Endothelial cell of umbilical vein (primary cell): ENCODE measurements around the gene EIF2B4. TPM values are rescaled to one million over a fixed set of nuclear protein-coding genes. Genes with fewer than 3 reads are reported as not detected.

ENCODE experiments used
- BruUV-seq: library from RNA; stranded (reverse); fragments of 400-500 nt; replicated peaks from 2 replicates; lab custom pipeline; 2021; lab: Mats Ljungman, UMichigan
- CTCF ChIA-PET: fragments of 300-600, 350-600 bp; sonication (Branson Sonifier 250); formaldehyde crosslinking; loops from one replicate; lab custom pipeline; 2021; ENCODE audit warnings: antibody characterized with exemption, inconsistent platforms; lab: Charles Lee
- POLR2A ChIA-PET: fragments of 300-600, 350-600 bp; sonication (Branson Sonifier 250); formaldehyde crosslinking; loops from one replicate; lab custom pipeline; 2021; ENCODE audit warnings: antibody characterized with exemption, inconsistent platforms; lab: Charles Lee
- DNase-seq: peaks from one replicate; pipeline ENCODE4 v3.0.0-alpha.2; 2011; ENCODE audit warnings: low read depth, low spot score
- FAIRE-seq: peaks from 2 replicates; lab custom pipeline; 2011; peaks lifted over from hg19 to GRCh38; lab: Jason Lieb, UNC
- H2AFZ ChIP-seq: 2 replicates; pipeline ENCODE4 v1.6.0; 2012; ENCODE audit warnings: low read depth, low read length, control low read depth, inconsistent platforms
- H3K27ac ChIP-seq: 2 replicates; pipeline ENCODE4 v1.5.1; 2011; ENCODE audit warnings: low read depth, mild to moderate bottlenecking, control low read depth, low read length, moderate library complexity; ENCODE audit not compliant: insufficient read depth
- H3K27me3 ChIP-seq, 2 experiments: 2 replicates each; pipeline versions ENCODE4 v1.6.0 to v1.6.1; 2011; ENCODE audit warnings: low read length in 2 of 2, mixed read lengths in 1 of 2; ENCODE audit not compliant: control insufficient read depth in 2 of 2, insufficient read depth in 2 of 2
- H3K36me3 ChIP-seq, 2 experiments: 2 replicates in 1 of 2; 3 replicates in 1 of 2; pipeline ENCODE4 v1.5.1; 2011; ENCODE audit warnings: low read length in 2 of 2, mild to moderate bottlenecking in 1 of 2, moderate library complexity in 1 of 2; ENCODE audit not compliant: control insufficient read depth in 2 of 2, insufficient read depth in 2 of 2; ENCODE audit errors: extremely low read depth in 1 of 2
- H3K4me1 ChIP-seq: 3 replicates; pipeline ENCODE4 v1.5.1; 2011; ENCODE audit warnings: mild to moderate bottlenecking, low read length; ENCODE audit not compliant: control insufficient read depth, insufficient read depth; ENCODE audit errors: extremely low read depth
- H3K4me2 ChIP-seq: 2 replicates; pipeline ENCODE4 v1.6.1; 2011; ENCODE audit warnings: low read length, control low read depth, mixed read lengths; ENCODE audit not compliant: insufficient read depth
- H3K4me3 ChIP-seq, 3 experiments: fragments of 200-600 bp in 1 of 3; sonication (generic), shearing (Covaris generic) in 1 of 3; replicated peaks in 1 of 3; 2 replicates each; pipeline ENCODE4 v1.5.1; 2011 to 2016; ENCODE audit warnings: control low read depth in 3 of 3, low read length in 3 of 3, mild to moderate bottlenecking in 2 of 3, inconsistent platforms in 1 of 3, low read depth in 1 of 3, moderate library complexity in 1 of 3; ENCODE audit not compliant: insufficient read depth in 1 of 3
- H3K79me2 ChIP-seq: 2 replicates; pipeline ENCODE4 v1.6.0; 2012; ENCODE audit warnings: low read length, inconsistent platforms; ENCODE audit not compliant: control insufficient read depth, insufficient read depth
- H3K9ac ChIP-seq: replicated peaks from 2 replicates; pipeline ENCODE3; 2011; ENCODE audit warnings: low read length, control low read depth; ENCODE audit not compliant: insufficient read depth; ENCODE audit errors: extremely low read depth
- H3K9me1 ChIP-seq: replicated peaks from 3 replicates; pipeline ENCODE4 v1.6.0; 2011; ENCODE audit warnings: mild to moderate bottlenecking, low read length; ENCODE audit not compliant: control insufficient read depth, insufficient read depth; ENCODE audit errors: extremely low read depth
- H3K9me3 ChIP-seq: replicated peaks from 2 replicates; pipeline ENCODE4 v1.5.1; 2012; ENCODE audit warnings: low read length, inconsistent platforms; ENCODE audit not compliant: control insufficient read depth, insufficient read depth
- H4K20me1 ChIP-seq: replicated peaks from 2 replicates; pipeline ENCODE3; 2011; ENCODE audit warnings: mild to moderate bottlenecking, low read length; ENCODE audit not compliant: control insufficient read depth, insufficient read depth; ENCODE audit errors: extremely low read depth
- CTCF ChIP-seq, 2 donors: IDR thresholded peaks; 1 replicate in 1 of 2; 2 replicates in 1 of 2; pipeline ENCODE4 v1.5.1; 2011; ENCODE audit warnings: low read length in 2 of 2, mild to moderate bottlenecking in 2 of 2, moderate library complexity in 2 of 2, control low read depth in 1 of 2, inconsistent platforms in 1 of 2, low read depth in 1 of 2; ENCODE audit not compliant: insufficient read depth in 1 of 2; ENCODE audit errors: extremely low read depth in 1 of 2
- GATA2 ChIP-seq: IDR thresholded peaks from 2 replicates; pipeline ENCODE4 v1.7.0; 2011; ENCODE audit warnings: low read depth, mild to moderate bottlenecking, moderate library complexity, mixed read lengths, low read length; ENCODE audit not compliant: insufficient read length, insufficient read depth
- MAX ChIP-seq: IDR thresholded peaks from 2 replicates; pipeline ENCODE4 v1.6.1; 2011; ENCODE audit not compliant: insufficient read depth, insufficient read length
- MYC ChIP-seq: IDR thresholded peaks from one replicate; pipeline ENCODE4 v1.6.1; 2011; ENCODE audit warnings: mild to moderate bottlenecking, low read depth, low read length
- POLR2A ChIP-seq: IDR thresholded peaks from 2 replicates; pipeline ENCODE4 v1.6.1; 2012; ENCODE audit warnings: low read depth, mild to moderate bottlenecking, control low read depth, low read length
- POLR2AphosphoS5 ChIP-seq: IDR thresholded peaks from 2 replicates; pipeline ENCODE4 v1.6.1; 2012; ENCODE audit warnings: low read depth, mild to moderate bottlenecking, control low read depth, low read length, moderate library complexity; ENCODE audit not compliant: insufficient read depth
- dilution Hi-C: fragments of 300-500 bp; cut with MboI; formaldehyde crosslinking; loops from one replicate; pipeline ENCODE4 v1.15.0; 2019; ENCODE audit warnings: low sequenced_read_pairs; ENCODE audit not compliant: extremely low pct_ligation_motif_present
- intact Hi-C: fragments of 100-400 bp; cut with micrococcal nuclease; formaldehyde crosslinking; loops from one replicate; pipeline ENCODE4 v1.10.0; 2022
- polyA plus RNA-seq, 4 experiments: library from polyadenylated mRNA; depleted of rRNA in 3 of 4; stranded (reverse) in 3 of 4; unstranded in 1 of 4; fragments of >200 nt; gene quantifications; 2 replicates each; pipeline versions ENCODE4 v1.2.1 to v1.2.3, GENCODE V29; 2011 to 2012; ENCODE audit warnings: missing spikeins in 1 of 4
- total RNA-seq: library from RNA; stranded (reverse); gene quantifications from 2 replicates; pipeline ENCODE4 v1.2.3, GENCODE V29; 2021

Gene EIF2B4
- total and polyA plus RNA-seq, 2 donors (not counting 3 experiments of a cell fraction or from before 2014, with no cell fraction given): 43.7 to 63.2 TPM

GRCh38 chr2:27393225-27393624 is 23.1 kb upstream of the EIF2B4 start:
- H4K20me1 ChIP-seq: peaks cover 2% of the 10 kb centered on the region
- no peak overlapping the region for H3K4me2 ChIP-seq
- dilution Hi-C loops (no loop called here), intact Hi-C loops (no loop called here)
- DNase-seq (no peak), FAIRE-seq (no peak)
- no peak for TF ChIP-seq MYC
- TF ChIP-seq GATA2: no peak
- no peak for TF ChIP-seq POLR2A
- no peak for TF ChIP-seq CTCF (IDR thresholded peaks at IDR 0.05; ENCODE audit: extremely low read depth in 1 of 2, insufficient read depth in 1 of 2, low read depth in 1 of 2, low read length in 2 of 2)
- TF ChIP-seq POLR2AphosphoS5: no peak
- no peak for TF ChIP-seq MAX
- H3K9me1 ChIP-seq: no peaks in the 10 kb centered on the region
- BruUV-seq: no TSS peak
- no peak overlapping the region for H3K27ac ChIP-seq
- peaks cover 2 to 4% of the 10 kb centered on the region in 2 experiments for H3K36me3 ChIP-seq
- H3K4me3 ChIP-seq: no peak overlapping the region
- CTCF ChIA-PET: no interaction called here
- no peak overlapping the region for H3K9ac ChIP-seq
- H2AFZ ChIP-seq: no peak overlapping the region
- POLR2A ChIA-PET: no interaction called here
- H3K27me3 ChIP-seq: no peaks in the 10 kb centered on the region
- H3K79me2 ChIP-seq: peaks cover 93% of the 10 kb centered on the region
- no peaks in the 10 kb centered on the region for H3K4me1 ChIP-seq
- no peaks in the 10 kb centered on the region for H3K9me3 ChIP-seq
